Activated CD8-positive, alpha-beta memory T cell treated with anti-CD3 and anti-CD28 coated beads, Interleukin-2, amount 50 U/mL, for 48 hours (primary cell): ENCODE results near the gene EPHA7.

Experiments
- DNase-seq: peaks from one replicate; pipeline ENCODE4 v3.0.0-alpha.2; 2020

Gene EPHA7

GRCh38 chr6:93419304-93420162 lies at the start of gene EPHA7:
EPHA7 (minus strand) TSS chr6:93419559; CDS start chr6:93419341, 218 bp downstream.
- DNase-seq, result peak; percentile 71

GRCh38 chr6:93468291-93468690 lies 48.9 kb upstream of the EPHA7 start:
- no peak for DNase-seq

- no peak for DNase-seq
Measured at GRCh38 chr6:93454533-93454932, 35.2 kb upstream of the EPHA7 start.

GRCh38 chr6:93453956-93454355 lies 34.6 kb upstream of the EPHA7 start:
- no peak for DNase-seq

- no peak for DNase-seq
Measured at GRCh38 chr6:93447874-93448273, 28.5 kb upstream of the EPHA7 start.

GRCh38 chr6:93437491-93437890 lies 18.1 kb upstream of the EPHA7 start:
- no peak for DNase-seq

GRCh38 chr6:93433592-93433991 lies 14.2 kb upstream of the EPHA7 start:
- no peak for DNase-seq

GRCh38 chr6:93424303-93425064 lies 5.1 kb upstream of the EPHA7 start:
- no peak for DNase-seq

GRCh38 chr6:93423542-93423941 lies 4.2 kb upstream of the EPHA7 start:
- peak; percentile 50 for DNase-seq

DNA sequence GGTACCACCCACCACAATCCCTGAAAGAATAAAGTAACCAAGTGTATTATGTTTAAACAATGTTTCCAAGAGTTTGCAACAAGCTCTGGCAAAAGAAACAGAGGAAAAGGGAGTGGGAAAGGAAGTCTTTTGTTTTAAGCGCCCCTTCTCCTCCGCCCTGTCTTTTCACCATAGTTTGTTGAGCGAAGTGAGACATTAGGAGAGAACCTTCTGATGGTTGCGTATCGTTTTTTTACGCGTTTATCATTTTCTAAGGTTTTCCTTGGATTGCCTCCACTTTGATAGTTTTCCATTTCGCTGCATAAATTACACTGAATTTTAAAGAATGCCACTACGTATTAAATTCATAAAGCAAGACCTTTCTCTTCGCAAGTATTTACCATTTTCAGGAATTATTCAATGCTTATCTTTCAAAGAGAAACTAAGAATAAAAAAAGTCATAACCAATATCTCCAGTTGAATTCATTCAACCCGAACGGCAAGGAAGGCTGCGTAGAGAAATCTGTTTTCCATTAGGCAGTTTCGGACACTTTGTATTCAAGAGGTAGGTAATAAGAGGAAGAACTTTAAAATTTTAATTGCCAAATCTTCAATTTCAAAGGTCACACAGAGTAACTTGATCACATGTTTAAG lies 920 bp upstream of the EPHA7 start:
- no peak for DNase-seq

DNA sequence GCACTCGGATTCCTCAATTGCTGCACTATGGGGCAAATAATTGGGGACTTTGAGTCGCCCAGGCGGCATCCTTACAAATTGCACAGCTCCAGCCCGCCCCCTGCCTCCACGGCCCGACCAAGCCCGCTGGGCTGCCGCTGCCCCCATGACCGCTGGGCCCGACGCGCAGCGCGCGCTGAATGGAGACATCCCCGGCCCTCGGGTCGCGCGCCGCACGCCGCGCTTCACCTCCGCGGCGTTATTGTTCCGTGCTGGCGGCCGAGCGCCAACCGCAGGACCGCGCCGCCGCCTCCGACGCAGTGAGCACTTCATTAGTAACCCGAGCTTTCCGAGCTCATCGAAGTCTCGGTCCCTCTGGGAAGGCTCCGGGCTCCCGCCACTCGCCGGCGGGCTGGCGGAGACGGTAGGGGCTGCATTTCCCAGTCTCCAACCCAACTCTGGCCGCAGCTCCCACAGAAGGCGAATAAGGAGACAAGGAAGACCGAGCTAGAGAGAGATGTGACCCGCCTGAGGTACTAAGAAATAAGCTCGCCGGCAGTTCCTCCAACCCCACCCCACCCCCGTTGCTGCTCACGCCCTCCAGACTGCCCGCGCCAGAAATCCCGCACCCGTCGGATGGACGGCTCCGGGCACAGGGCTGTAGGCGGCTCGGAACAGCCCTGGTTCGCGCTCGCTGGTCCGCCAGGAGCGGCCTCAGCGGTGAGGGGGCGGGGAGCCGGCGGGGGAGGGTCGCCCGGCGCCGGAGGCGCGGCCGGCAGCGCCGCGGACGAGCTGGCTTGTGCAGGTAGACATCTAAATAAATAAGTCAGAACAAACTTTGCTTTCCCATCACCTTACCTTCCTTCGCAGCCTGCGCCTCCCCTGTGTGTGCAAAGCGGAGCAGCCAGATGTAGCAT lies 703 bp downstream of the EPHA7 start:
- DNase-seq, result peak; percentile 47

DNA sequence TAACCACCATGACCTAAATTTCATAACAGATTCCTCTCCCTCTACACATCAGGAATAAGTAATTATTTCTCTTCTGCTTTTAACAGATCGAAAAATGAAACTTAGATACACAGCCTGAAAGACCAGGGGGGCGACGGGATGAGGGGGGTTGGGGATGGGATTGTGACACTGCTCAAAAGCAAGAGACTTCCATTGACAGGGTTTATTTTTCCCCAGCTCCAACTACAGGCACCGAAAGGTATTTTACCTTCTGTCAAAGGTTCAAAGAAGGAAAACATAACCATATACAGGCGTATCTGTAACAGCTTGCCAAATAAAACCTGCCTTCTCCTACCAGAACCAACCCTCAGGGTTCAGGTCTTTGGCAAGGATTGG lies 1.3 kb downstream of the EPHA7 start:
- no peak for DNase-seq

- no peak for DNase-seq
Measured at GRCh38 chr6:93417421-93418013, 1.8 kb downstream of the EPHA7 start.

GRCh38 chr6:93416571-93417420 lies 2.6 kb downstream of the EPHA7 start:
- DNase-seq, result peak; percentile 47

DNA sequence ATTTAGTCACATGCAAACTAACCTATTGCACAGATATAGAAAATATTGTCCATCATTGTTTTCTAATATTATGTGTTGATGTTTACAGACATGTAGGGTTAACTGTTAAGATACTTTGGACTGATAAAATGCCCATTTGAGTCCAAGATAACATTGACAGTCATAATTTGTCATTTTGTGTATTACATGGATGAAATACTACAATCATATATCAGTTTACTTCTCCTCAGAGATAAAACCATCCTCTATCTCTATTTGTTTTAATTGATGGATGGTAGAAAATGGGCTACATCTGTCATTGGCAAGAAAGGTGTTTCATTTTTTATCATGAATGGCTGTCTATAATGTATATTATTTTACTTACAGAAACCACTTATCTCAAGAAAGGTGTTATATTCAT lies 6.2 kb downstream of the EPHA7 start:
- no peak for DNase-seq

- no peak for DNase-seq
Measured at GRCh38 chr6:93412452-93412851, 6.9 kb downstream of the EPHA7 start.

DNA sequence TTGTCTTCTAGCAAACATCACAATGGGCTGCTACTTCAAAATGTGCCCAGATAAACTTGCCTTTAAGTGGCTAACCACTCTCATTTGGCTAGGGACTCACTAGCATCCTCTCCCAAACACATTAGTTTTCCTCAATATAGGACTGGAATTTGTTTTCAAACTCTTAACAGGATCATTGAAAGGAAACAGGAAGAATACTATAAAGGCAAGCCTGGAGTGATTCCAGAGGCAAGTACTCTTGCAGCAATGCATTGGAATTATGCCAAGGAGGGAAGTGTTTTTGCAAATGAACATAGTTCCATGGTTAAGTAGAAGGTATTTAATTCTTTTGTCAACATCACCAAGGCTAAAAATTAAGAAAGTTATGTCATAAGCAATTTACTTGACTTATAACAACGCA lies 12.2 kb downstream of the EPHA7 start:
- DNase-seq, result no peak

DNA sequence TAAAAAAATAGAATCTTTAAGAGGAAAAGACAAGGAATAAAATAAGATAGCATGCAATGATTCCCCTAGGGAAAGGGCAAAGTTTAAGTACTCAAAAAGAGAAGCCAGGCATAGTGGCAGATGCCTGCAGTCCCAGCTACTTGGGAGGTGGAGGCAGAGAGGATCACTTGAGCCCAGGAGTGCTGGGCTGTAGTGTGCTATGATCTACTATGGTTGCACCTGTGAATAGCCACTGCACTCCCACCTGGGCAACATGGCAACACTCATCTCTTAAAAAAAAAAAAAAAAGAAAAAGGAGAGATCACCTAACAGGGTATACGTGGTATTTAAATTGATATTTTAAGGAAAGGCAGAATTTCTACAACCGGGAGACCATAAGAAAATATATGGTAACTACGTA lies 16.0 kb downstream of the EPHA7 start:
- DNase-seq, result no peak

- no peak for DNase-seq
Measured at GRCh38 chr6:93398723-93399122, 20.6 kb downstream of the EPHA7 start.

DNA sequence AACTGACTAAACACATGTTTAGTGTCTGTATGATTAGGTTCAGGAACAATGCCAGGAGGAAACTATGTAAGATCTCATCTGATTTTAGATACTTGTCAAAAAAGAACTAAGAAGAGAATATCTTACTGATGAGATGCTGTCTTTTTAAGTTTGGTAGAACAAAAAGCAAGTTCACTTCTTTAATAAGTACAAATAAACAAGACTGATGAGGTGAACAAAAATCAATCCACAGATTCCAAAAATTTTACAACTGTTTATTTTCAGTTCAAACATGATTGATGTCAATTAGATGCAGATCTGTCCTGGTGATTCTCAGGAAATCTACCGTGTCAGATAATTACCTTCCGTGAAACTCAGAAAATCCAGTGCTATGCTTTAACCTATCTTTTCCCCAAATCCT lies 24.9 kb downstream of the EPHA7 start:
- DNase-seq, result no peak

DNA sequence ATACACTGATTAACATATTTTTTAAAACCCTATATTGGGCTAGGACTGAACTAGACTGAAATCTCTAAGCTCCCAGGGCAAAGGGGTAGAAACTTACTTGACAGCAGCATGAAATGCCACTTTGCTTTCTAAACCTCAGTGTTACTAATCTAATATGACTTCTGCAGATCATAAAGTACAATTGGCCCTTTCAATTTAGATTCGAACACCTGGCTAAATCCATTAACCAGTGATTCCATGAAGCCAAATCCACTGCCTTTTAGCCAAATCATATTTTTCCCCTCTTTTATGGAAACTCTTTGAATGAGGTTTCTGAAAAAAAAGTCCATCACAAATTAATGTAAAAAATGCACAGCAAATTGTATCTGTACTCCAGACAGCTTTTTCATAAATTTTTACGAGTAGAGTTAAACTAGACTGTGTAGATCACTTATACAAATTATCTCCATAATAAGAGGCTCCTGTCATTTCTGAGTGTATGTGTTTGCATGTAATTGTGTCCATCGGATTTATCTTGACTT lies 25.7 kb downstream of the EPHA7 start:
- DNase-seq, result no peak
